Medulla oblongata (tissue), 1 donor: ENCODE results near the gene RPS6KB2.
"Not testable (repeated sequence)": the region's sequence is repeated elsewhere in the genome, so short reads cannot be mapped to it uniquely, and the experiment has no call there.

Source experiments
- DNase-seq: peaks from one replicate; pipeline ENCODE4 v3.0.0-alpha.2; 2015; ENCODE audit errors: extremely low spot score

Gene RPS6KB2

GRCh38 chr11:67442504-67443404 is 14.5 kb downstream of the RPS6KB2 start:
- DNase-seq = no peak

GRCh38 chr11:67445515-67445914 is 17.2 kb downstream of the RPS6KB2 start:
- no peak for DNase-seq

GRCh38 chr11:67448220-67448609 is 19.9 kb downstream of the RPS6KB2 start:
- no peak for DNase-seq

- peak; percentile 58 for DNase-seq
Observed at GRCh38 chr11:67449116-67449844, 21.0 kb downstream of the RPS6KB2 start.

GRCh38 chr11:67450796-67451657 is 22.7 kb downstream of the RPS6KB2 start:
- DNase-seq = no peak

GRCh38 chr11:67451658-67451976 is 23.3 kb downstream of the RPS6KB2 start:
- DNase-seq = no peak

GRCh38 chr11:67452141-67452952 is 24.1 kb downstream of the RPS6KB2 start, which contains the start of gene GPR152:
TSS of gene GPR152 (minus strand) at chr11:67452729. CDS start at chr11:67452724, 5 bp downstream.
- DNase-seq = no peak

GRCh38 chr11:67453816-67454732 is 25.8 kb downstream of the RPS6KB2 start:
- no peak for DNase-seq

GRCh38 chr11:67455054-67455453 is 26.8 kb downstream of the RPS6KB2 start, which contains the start of gene CABP4:
TSS of gene CABP4 (plus strand) at chr11:67455354. CDS start at chr11:67455424, 70 bp downstream.
- no peak for DNase-seq

- no peak for DNase-seq
Observed at GRCh38 chr11:67456068-67456705, 27.9 kb downstream of the RPS6KB2 start.

GRCh38 chr11:67457453-67457852 is 29.2 kb downstream of the RPS6KB2 start:
- DNase-seq = no peak

- DNase-seq = no peak
Observed at GRCh38 chr11:67458266-67458665, 30.0 kb downstream of the RPS6KB2 start.

GRCh38 chr11:67463186-67463585 is 34.9 kb downstream of the RPS6KB2 start:
- no peak for DNase-seq

- DNase-seq = peak; percentile 52
Observed at GRCh38 chr11:67463680-67464410, 35.6 kb downstream of the RPS6KB2 start.

GRCh38 chr11:67464411-67465188 is 36.3 kb downstream of the RPS6KB2 start:
- DNase-seq = peak; percentile 72

- DNase-seq = no peak
Observed at GRCh38 chr11:67465189-67465510, 36.9 kb downstream of the RPS6KB2 start.

- DNase-seq = not testable (repeated sequence)
Observed at GRCh38 chr11:67465530-67465929, 37.2 kb downstream of the RPS6KB2 start.

GRCh38 chr11:67466367-67466766 is 38.1 kb downstream of the RPS6KB2 start:
- DNase-seq = peak; percentile 37
